ENCODE data around the gene TGFB1.
"Not testable (repeated sequence)": the region's sequence is repeated elsewhere in the genome, so short reads cannot be mapped to it uniquely, and the experiment has no call there.

Gene TGFB1

DNA sequence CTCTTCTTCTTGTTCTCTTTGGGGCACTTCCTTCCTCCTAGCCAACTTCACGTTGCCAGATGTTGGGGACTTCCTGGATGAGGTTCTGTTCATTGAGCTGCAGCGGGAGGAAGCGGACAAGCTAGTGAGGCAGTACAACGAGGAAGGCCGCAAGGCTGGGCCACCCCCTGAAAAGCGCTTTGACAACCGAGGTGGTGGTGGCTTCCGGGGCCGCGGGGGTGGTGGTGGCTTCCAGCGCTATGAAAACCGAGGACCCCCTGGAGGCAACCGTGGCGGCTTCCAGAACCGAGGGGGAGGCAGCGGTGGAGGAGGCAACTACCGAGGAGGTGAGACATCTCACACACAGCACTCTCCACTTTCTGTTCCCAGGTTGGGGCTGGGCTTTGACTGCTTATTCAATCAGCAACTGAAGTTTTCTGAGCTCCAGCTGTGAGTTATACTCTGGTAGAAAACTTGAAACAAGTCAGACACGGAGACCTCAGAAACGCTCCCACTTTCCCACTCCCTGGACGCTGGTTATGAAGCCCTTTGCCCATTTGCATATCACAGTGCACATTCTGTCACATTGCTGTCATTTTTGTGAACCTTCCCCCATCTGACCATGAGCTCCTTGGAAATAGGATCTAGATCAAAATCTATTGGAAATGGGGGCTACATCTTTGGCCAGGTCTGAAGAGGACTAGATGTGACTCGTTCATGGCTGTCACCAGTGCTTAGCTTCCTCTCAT is 50.9 kb downstream of the TGFB1 start:
- Histone ChIP-seq H3K4me3 (ENCODE audit: low read depth, low read length) (no peak overlapping the region), H3K9me3 (ENCODE audit: control insufficient read depth, insufficient read depth, low read length) (no peaks in the 10 kb centered on the region), H3K36me3 (ENCODE audit: control insufficient read depth, insufficient read depth, low read length) (peaks cover 67% of the 10 kb centered on the region), H3K4me1 (ENCODE audit: control insufficient read depth, insufficient read depth, low read length) (no peaks in the 10 kb centered on the region), H3K27me3 (ENCODE audit: control insufficient read depth, insufficient read depth, low read length) (no peaks in the 10 kb centered on the region), H3K9ac (ENCODE audit: low read depth, low read length) (no peak overlapping the region)

GRCh38 chr19:41300555-41300954 is 53.2 kb downstream of the TGFB1 start:
- Histone ChIP-seq H3K36me3 (ENCODE audit: control insufficient read depth, insufficient read depth, low read length) (peaks cover 77% of the 10 kb centered on the region), H3K9ac (ENCODE audit: low read depth, low read length) (no peak overlapping the region), H3K4me3 (ENCODE audit: low read depth, low read length) (no peak overlapping the region), H3K4me1 (ENCODE audit: control insufficient read depth, insufficient read depth, low read length) (no peaks in the 10 kb centered on the region), H3K27me3 (ENCODE audit: control insufficient read depth, insufficient read depth, low read length) (no peaks in the 10 kb centered on the region), H3K9me3 (ENCODE audit: control insufficient read depth, insufficient read depth, low read length) (no peaks in the 10 kb centered on the region)

DNA sequence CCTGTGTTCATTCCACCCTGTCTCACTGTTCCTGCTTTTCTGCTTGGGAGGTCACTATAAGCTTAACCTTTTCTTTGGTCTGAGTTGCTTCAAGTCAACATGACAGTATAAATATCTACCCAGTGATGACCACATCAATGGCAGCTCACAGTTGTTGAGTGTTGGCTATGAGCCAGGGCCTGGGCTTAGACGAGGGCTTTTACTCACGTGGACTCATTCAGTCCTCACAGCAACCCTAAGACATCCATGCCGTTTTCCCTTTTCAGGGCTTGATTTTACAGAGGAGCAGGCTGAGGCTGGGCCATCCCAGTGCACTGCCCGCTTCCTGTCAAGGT is 54.0 kb downstream of the TGFB1 start:
- no peak overlapping the region for H3K4me3 ChIP-seq (ENCODE audit: low read depth, low read length)
- peaks cover 80% of the 10 kb centered on the region for H3K36me3 ChIP-seq (ENCODE audit: control insufficient read depth, insufficient read depth, low read length)
- H3K4me1 ChIP-seq (ENCODE audit: control insufficient read depth, insufficient read depth, low read length), result no peaks in the 10 kb centered on the region
- H3K27me3 ChIP-seq (ENCODE audit: control insufficient read depth, insufficient read depth, low read length), result no peaks in the 10 kb centered on the region
- no peak overlapping the region for H3K9ac ChIP-seq (ENCODE audit: low read depth, low read length)
- no peaks in the 10 kb centered on the region for H3K9me3 ChIP-seq (ENCODE audit: control insufficient read depth, insufficient read depth, low read length)

GRCh38 chr19:41299046-41299754 is 54.5 kb downstream of the TGFB1 start:
- Histone ChIP-seq H3K36me3 (ENCODE audit: control insufficient read depth, insufficient read depth, low read length) (peaks cover 80% of the 10 kb centered on the region), H3K9me3 (ENCODE audit: control insufficient read depth, insufficient read depth, low read length) (no peaks in the 10 kb centered on the region), H3K27me3 (ENCODE audit: control insufficient read depth, insufficient read depth, low read length) (no peaks in the 10 kb centered on the region), H3K9ac (ENCODE audit: low read depth, low read length) (no peak overlapping the region), H3K4me1 (ENCODE audit: control insufficient read depth, insufficient read depth, low read length) (no peaks in the 10 kb centered on the region), H3K4me3 (ENCODE audit: low read depth, low read length) (no peak overlapping the region)

DNA sequence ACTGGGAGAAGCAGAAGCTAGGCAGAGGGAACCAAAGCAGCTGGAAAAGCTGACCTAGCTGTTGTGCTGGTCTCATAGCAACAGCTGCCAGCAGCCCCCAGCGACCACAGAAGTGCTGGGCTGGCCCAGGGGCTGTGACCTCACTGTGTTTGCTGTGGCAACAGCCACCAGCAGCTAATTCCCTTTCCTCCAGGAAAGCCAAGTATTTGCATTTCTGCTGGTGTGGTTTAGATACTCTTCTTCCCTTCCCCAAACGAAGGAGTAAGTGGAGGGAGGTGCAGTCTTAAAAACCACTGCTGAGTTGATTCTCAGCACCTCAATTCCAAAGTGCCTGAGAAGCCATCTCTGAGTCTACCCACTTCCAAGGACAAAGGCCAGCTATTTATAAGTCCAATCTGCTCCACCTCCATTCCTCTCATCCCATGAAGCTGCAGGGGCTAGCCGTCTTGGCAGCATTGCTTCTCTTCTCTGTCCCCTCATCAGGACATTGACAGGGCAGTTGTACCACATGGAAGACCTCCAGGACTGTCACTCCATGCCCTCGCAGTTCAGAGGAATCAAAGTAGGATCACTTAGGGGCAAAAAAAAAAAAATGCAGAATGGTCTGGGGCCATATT is 55.3 kb downstream of the TGFB1 start:
- Histone ChIP-seq H3K4me3 (ENCODE audit: low read depth, low read length) (no peak overlapping the region), H3K27me3 (ENCODE audit: control insufficient read depth, insufficient read depth, low read length) (no peaks in the 10 kb centered on the region), H3K36me3 (ENCODE audit: control insufficient read depth, insufficient read depth, low read length) (peaks cover 80% of the 10 kb centered on the region), H3K4me1 (ENCODE audit: control insufficient read depth, insufficient read depth, low read length) (no peaks in the 10 kb centered on the region), H3K9me3 (ENCODE audit: control insufficient read depth, insufficient read depth, low read length) (no peaks in the 10 kb centered on the region), H3K9ac (ENCODE audit: low read depth, low read length) (no peak overlapping the region)

- Histone ChIP-seq H3K27me3 (ENCODE audit: control insufficient read depth, insufficient read depth, low read length) (no peaks in the 10 kb centered on the region), H3K4me1 (ENCODE audit: control insufficient read depth, insufficient read depth, low read length) (no peaks in the 10 kb centered on the region), H3K9me3 (ENCODE audit: control insufficient read depth, insufficient read depth, low read length) (no peaks in the 10 kb centered on the region), H3K36me3 (ENCODE audit: control insufficient read depth, insufficient read depth, low read length) (peaks cover 86% of the 10 kb centered on the region), H3K4me3 (ENCODE audit: low read depth, low read length) (no peak overlapping the region), H3K9ac (ENCODE audit: low read depth, low read length) (no peak overlapping the region)
Measured at GRCh38 chr19:41297628-41298347, 55.9 kb downstream of the TGFB1 start.

DNA sequence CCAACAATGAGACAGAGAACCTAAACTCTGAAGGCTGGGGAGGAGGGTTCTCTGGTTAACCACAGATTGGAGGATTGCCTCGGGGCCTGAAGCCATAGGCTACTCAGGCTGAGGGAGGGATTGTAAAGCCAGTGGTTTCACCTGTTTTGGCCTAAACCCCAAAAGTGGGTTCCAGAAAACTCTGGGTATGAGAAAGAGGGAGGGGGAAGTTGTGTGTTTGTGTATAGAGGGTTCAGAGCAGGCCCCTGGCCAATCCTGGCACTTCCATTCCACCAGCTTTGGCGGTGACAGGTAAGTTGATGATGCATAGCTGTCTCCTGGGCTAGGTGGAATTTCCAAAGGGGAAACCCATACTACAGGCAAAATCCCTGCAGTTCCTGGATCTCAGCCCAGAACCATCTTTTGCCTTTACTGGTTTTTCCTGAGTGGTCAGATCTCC is 57.3 kb downstream of the TGFB1 start:
- no peak overlapping the region for H3K4me3 ChIP-seq (ENCODE audit: low read depth, low read length)
- peaks cover 85% of the 10 kb centered on the region for H3K36me3 ChIP-seq (ENCODE audit: control insufficient read depth, insufficient read depth, low read length)
- H3K27me3 ChIP-seq (ENCODE audit: control insufficient read depth, insufficient read depth, low read length), result no peaks in the 10 kb centered on the region
- H3K9me3 ChIP-seq (ENCODE audit: control insufficient read depth, insufficient read depth, low read length), result no peaks in the 10 kb centered on the region
- no peak overlapping the region for H3K9ac ChIP-seq (ENCODE audit: low read depth, low read length)
- no peaks in the 10 kb centered on the region for H3K4me1 ChIP-seq (ENCODE audit: control insufficient read depth, insufficient read depth, low read length)

DNA sequence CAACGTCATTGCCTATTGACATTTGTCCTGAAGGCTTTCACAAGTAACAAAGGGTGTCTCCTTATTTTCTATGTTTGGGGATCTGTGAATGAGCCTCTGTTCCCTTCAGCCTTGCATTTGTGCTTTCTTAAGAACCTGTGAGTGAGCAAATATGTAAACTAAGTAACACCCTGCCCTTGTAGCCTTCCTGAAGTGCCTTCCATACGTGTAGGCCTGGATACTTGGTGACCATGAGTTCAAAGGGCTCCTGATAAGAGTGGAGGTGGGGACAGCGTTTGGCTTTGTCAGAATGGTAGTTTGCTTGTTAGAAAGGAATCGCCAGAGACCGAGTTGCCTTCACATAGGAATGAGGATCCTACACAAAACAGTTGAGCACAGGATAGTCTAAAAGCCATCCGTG is 58.2 kb downstream of the TGFB1 start:
- H3K4me1 ChIP-seq (ENCODE audit: control insufficient read depth, insufficient read depth, low read length), result no peaks in the 10 kb centered on the region
- H3K9ac ChIP-seq (ENCODE audit: low read depth, low read length), result no peak overlapping the region
- H3K4me3 ChIP-seq (ENCODE audit: low read depth, low read length), result no peak overlapping the region
- H3K27me3 ChIP-seq (ENCODE audit: control insufficient read depth, insufficient read depth, low read length), result no peaks in the 10 kb centered on the region
- no peaks in the 10 kb centered on the region for H3K9me3 ChIP-seq (ENCODE audit: control insufficient read depth, insufficient read depth, low read length)
- H3K36me3 ChIP-seq (ENCODE audit: control insufficient read depth, insufficient read depth, low read length), result peaks cover 86% of the 10 kb centered on the region

DNA sequence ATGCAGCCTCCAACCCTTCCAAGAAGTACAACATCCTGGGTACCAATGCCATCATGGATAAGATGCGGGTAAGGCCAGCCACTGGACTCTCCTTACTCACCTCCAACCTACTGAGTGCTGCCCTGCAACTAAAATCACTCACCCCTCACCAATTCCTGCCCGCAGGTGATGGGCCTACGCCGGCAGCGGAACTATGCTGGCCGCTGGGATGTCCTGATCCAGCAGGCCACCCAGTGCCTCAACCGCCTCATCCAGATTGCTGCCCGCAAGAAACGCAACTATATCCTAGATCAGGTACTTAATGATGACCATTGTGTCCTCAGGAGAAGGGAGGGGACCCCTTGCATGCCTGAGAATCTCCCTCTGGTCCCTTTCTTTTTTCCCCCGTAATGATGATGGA is 59.3 kb downstream of the TGFB1 start:
- no peak overlapping the region for H3K9ac ChIP-seq (ENCODE audit: low read depth, low read length)
- H3K4me3 ChIP-seq (ENCODE audit: low read depth, low read length), result no peak overlapping the region
- H3K9me3 ChIP-seq (ENCODE audit: control insufficient read depth, insufficient read depth, low read length), result no peaks in the 10 kb centered on the region
- H3K4me1 ChIP-seq (ENCODE audit: control insufficient read depth, insufficient read depth, low read length), result no peaks in the 10 kb centered on the region
- H3K27me3 ChIP-seq (ENCODE audit: control insufficient read depth, insufficient read depth, low read length), result no peaks in the 10 kb centered on the region
- peaks cover 86% of the 10 kb centered on the region for H3K36me3 ChIP-seq (ENCODE audit: control insufficient read depth, insufficient read depth, low read length)

DNA sequence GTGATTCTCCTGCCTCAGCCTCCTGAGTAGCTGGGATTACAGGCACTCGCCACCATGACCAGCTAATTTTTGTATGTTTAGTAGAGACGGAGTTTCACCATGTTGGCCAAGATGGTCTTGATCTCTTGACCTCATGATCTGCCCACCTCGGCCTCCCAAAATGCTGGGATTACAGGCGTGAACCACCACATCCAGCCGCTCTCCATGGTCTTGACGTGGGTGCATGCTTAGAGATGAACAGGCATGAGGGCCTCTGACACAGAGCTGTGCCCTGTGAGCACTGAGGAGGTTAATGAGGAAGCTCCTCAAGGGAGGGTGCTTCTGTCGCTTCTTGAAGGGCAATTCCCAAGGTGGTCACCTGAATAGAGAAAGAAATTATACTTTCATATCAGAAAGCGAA is 63.9 kb downstream of the TGFB1 start:
- H3K36me3 ChIP-seq (ENCODE audit: control insufficient read depth, insufficient read depth, low read length), result peaks cover 57% of the 10 kb centered on the region
- not testable (repeated sequence) for H3K4me3 ChIP-seq (ENCODE audit: low read depth, low read length); H3K9ac ChIP-seq (ENCODE audit: low read depth, low read length); H3K4me1 ChIP-seq (ENCODE audit: control insufficient read depth, insufficient read depth, low read length); H3K9me3 ChIP-seq (ENCODE audit: control insufficient read depth, insufficient read depth, low read length); H3K27me3 ChIP-seq (ENCODE audit: control insufficient read depth, insufficient read depth, low read length)

- H3K9ac ChIP-seq (ENCODE audit: low read depth, low read length), result no peak overlapping the region
- H3K4me3 ChIP-seq (ENCODE audit: low read depth, low read length), result no peak overlapping the region
- H3K9me3 ChIP-seq (ENCODE audit: control insufficient read depth, insufficient read depth, low read length), result no peaks in the 10 kb centered on the region
- peaks cover 9% of the 10 kb centered on the region for H3K4me1 ChIP-seq (ENCODE audit: control insufficient read depth, insufficient read depth, low read length)
- no peaks in the 10 kb centered on the region for H3K27me3 ChIP-seq (ENCODE audit: control insufficient read depth, insufficient read depth, low read length)
- H3K36me3 ChIP-seq (ENCODE audit: control insufficient read depth, insufficient read depth, low read length), result peaks cover 56% of the 10 kb centered on the region
Measured at GRCh38 chr19:41288673-41289530, 64.8 kb downstream of the TGFB1 start.
